Keratinocyte (primary cell): ENCODE measurements around the gene SYCE3. TPM values are rescaled to one million over a fixed set of nuclear protein-coding genes. Genes with fewer than 3 reads are reported as not detected.

Experiments
- DNase-seq: peaks from one replicate; pipeline ENCODE4 v3.0.0-alpha.2; 2011; ENCODE audit warnings: low read depth, missing footprints, low spot score
- FAIRE-seq: peaks from 2 replicates; lab custom pipeline; 2011; peaks lifted over from hg19 to GRCh38; lab: Jason Lieb, UNC
- H2AFZ ChIP-seq: 2 replicates; pipeline ENCODE4 v1.6.0; 2012; ENCODE audit warnings: low read length, control low read depth, inconsistent platforms; ENCODE audit not compliant: control insufficient read depth
- H3K27ac ChIP-seq: 2 replicates; pipeline ENCODE4 v1.5.1; 2011; ENCODE audit warnings: low read length; ENCODE audit not compliant: control insufficient read depth, insufficient read depth
- H3K27me3 ChIP-seq: 3 replicates; pipeline ENCODE4 v1.6.0; 2011; ENCODE audit warnings: low read length; ENCODE audit not compliant: control insufficient read depth, insufficient read depth; ENCODE audit errors: extremely low read depth
- H3K36me3 ChIP-seq, 2 experiments: 2 replicates in 1 of 2; 3 replicates in 1 of 2; pipeline ENCODE4 v1.5.1; 2011; ENCODE audit warnings: low read length in 2 of 2, mild to moderate bottlenecking in 1 of 2; ENCODE audit not compliant: control insufficient read depth in 2 of 2, insufficient read depth in 2 of 2; ENCODE audit errors: extremely low read depth in 1 of 2
- H3K4me1 ChIP-seq: 3 replicates; pipeline ENCODE4 v1.5.1; 2011; ENCODE audit warnings: low read length; ENCODE audit not compliant: control insufficient read depth, insufficient read depth; ENCODE audit errors: extremely low read depth
- H3K4me2 ChIP-seq: 3 replicates; pipeline ENCODE4 v1.6.0; 2011; ENCODE audit warnings: low read depth, low read length; ENCODE audit not compliant: control insufficient read depth, insufficient read depth; ENCODE audit errors: extremely low read depth
- H3K4me3 ChIP-seq, 3 experiments: fragments of 200-600 bp in 1 of 3; sonication (generic) in 1 of 3; 2 replicates in 2 of 3; 3 replicates in 1 of 3; pipeline ENCODE4 v1.5.1; 2011 to 2016; ENCODE audit warnings: low read length in 3 of 3, mild to moderate bottlenecking in 3 of 3, control low read depth in 2 of 3, inconsistent platforms in 1 of 3, low read depth in 1 of 3, mixed read lengths in 1 of 3, mixed run types in 1 of 3, moderate library complexity in 1 of 3; ENCODE audit not compliant: control insufficient read depth in 2 of 3, insufficient read depth in 2 of 3; ENCODE audit errors: extremely low read depth in 1 of 3
- H3K79me2 ChIP-seq: 2 replicates; pipeline ENCODE4 v1.6.0; 2012; ENCODE audit warnings: low read length; ENCODE audit not compliant: control insufficient read depth, insufficient read depth
- H3K9ac ChIP-seq: 3 replicates; pipeline ENCODE4 v1.6.0; 2011; ENCODE audit warnings: low read length; ENCODE audit not compliant: control insufficient read depth, insufficient read depth; ENCODE audit errors: extremely low read depth
- H3K9me1 ChIP-seq: 3 replicates; pipeline ENCODE4 v1.6.0; 2011; ENCODE audit warnings: low read length; ENCODE audit not compliant: control insufficient read depth, insufficient read depth; ENCODE audit errors: extremely low read depth
- H3K9me3 ChIP-seq: 2 replicates; pipeline ENCODE4 v1.5.1; 2012; ENCODE audit warnings: low read depth, low read length; ENCODE audit not compliant: control insufficient read depth
- H4K20me1 ChIP-seq: 3 replicates; pipeline ENCODE4 v1.6.0; 2011; ENCODE audit warnings: low read length; ENCODE audit not compliant: control insufficient read depth, insufficient read depth; ENCODE audit errors: extremely low read depth
- CTCF ChIP-seq, 3 experiments: IDR thresholded peaks in 1 of 3; conservative IDR thresholded peaks in 1 of 3; optimal IDR thresholded peaks in 1 of 3; 2 replicates in 2 of 3; 3 replicates in 1 of 3; pipeline versions ENCODE3 to v1.5.1; 2011; ENCODE audit warnings: low read length in 3 of 3, mild to moderate bottlenecking in 3 of 3, moderate library complexity in 2 of 3, control low read depth in 1 of 3, inconsistent platforms in 1 of 3; ENCODE audit not compliant: insufficient read depth in 2 of 3; ENCODE audit errors: extremely low read depth in 1 of 3
- EZH2 ChIP-seq: IDR thresholded peaks from one replicate; pipeline ENCODE4 v1.6.1; 2012; ENCODE audit warnings: inconsistent platforms, mild to moderate bottlenecking, low read length, moderate library complexity
- dilution Hi-C: fragments of 300-500 bp; cut with MboI; formaldehyde crosslinking; loops from one replicate; pipeline ENCODE4 v1.7.0; 2020; ENCODE audit warnings: low sequenced_read_pairs; ENCODE audit not compliant: extremely low pct_ligation_motif_present
- polyA plus RNA-seq, 5 experiments: library from polyadenylated mRNA; depleted of rRNA in 3 of 5; stranded (reverse) in 3 of 5; stranded (forward) in 1 of 5; unstranded in 1 of 5; fragments of >200 nt; gene quantifications; 1 replicate in 1 of 5; 2 replicates in 3 of 5; 3 replicates in 1 of 5; pipeline versions ENCODE4 v1.2.1 to v1.2.3, GENCODE V29; 2011 to 2012; ENCODE audit warnings: missing spikeins in 2 of 5, low read depth in 1 of 5, low replicate concordance in 1 of 5

Gene SYCE3
- polyA plus RNA-seq, 1 donor (not counting 4 experiments of a cell fraction or from before 2014, with no cell fraction given), result 0.17 TPM

- Histone ChIP-seq H3K4me3 (no peak overlapping the region), H3K79me2 (peaks cover 33% of the 10 kb centered on the region), H3K9me1 (no peaks in the 10 kb centered on the region), H3K4me1 (peaks cover 2% of the 10 kb centered on the region), H3K27ac (no peak overlapping the region), H3K36me3 (peaks cover 25 to 35% of the 10 kb centered on the region in 2 experiments), H4K20me1 (no peaks in the 10 kb centered on the region), H2AFZ (no peak overlapping the region), H3K9ac (no peak overlapping the region), H3K27me3 (no peaks in the 10 kb centered on the region), H3K4me2 (no peak overlapping the region), H3K9me3 (no peaks in the 10 kb centered on the region)
- DNase-seq (no peak), FAIRE-seq (no peak)
- TF ChIP-seq EZH2 (no peak), CTCF (optimal IDR thresholded peaks at IDR 0.05 in 1 of 3, IDR thresholded peaks at IDR 0.05 in 1 of 3, conservative IDR thresholded peaks at IDR 0.05 in 1 of 3; ENCODE audit: extremely low read depth in 1 of 3, insufficient read depth in 2 of 3, low read length in 3 of 3) (no peak)
- dilution Hi-C loops, result no loop called here
Measured at GRCh38 chr22:50519151-50519550, 43.6 kb downstream of the SYCE3 start.

- Histone ChIP-seq H3K4me1 (no peaks in the 10 kb centered on the region), H3K9ac (no peak overlapping the region), H3K4me2 (no peak overlapping the region), H2AFZ (no peak overlapping the region), H3K9me1 (no peaks in the 10 kb centered on the region), H3K9me3 (no peaks in the 10 kb centered on the region), H3K4me3 (no peak overlapping the region), H3K36me3 (peaks cover 23 to 30% of the 10 kb centered on the region in 2 experiments), H3K79me2 (peaks cover 28% of the 10 kb centered on the region), H4K20me1 (no peaks in the 10 kb centered on the region), H3K27ac (no peak overlapping the region), H3K27me3 (no peaks in the 10 kb centered on the region)
- no peak for TF ChIP-seq EZH2
- TF ChIP-seq CTCF (optimal IDR thresholded peaks at IDR 0.05 in 1 of 3, IDR thresholded peaks at IDR 0.05 in 1 of 3, conservative IDR thresholded peaks at IDR 0.05 in 1 of 3; ENCODE audit: extremely low read depth in 1 of 3, insufficient read depth in 2 of 3, low read length in 3 of 3), result no peak
- dilution Hi-C loops, result no loop called here
- DNase-seq (no peak), FAIRE-seq (no peak)
Measured at GRCh38 chr22:50518606-50519005, 44.1 kb downstream of the SYCE3 start.
